ENCODE measurements around the gene LTO1.
"Not testable (repeated sequence)": the region's sequence is repeated elsewhere in the genome, so short reads cannot be mapped to it uniquely, and the experiment has no call there.

LTO1 gene

GRCh38 chr11:69627551-69627950, 47.6 kb downstream of the LTO1 start:
- Histone ChIP-seq H3K4me1 (ENCODE audit: control insufficient read depth, insufficient read depth, low read length, unreplicated experiment) (no peaks in the 10 kb centered on the region), H3K27me3 (ENCODE audit: insufficient read depth, low read length) (no peaks in the 10 kb centered on the region), H3K79me2 (ENCODE audit: control insufficient read depth, insufficient read depth, low read length, unreplicated experiment) (no peaks in the 10 kb centered on the region), H3K4me3 (ENCODE audit: low read depth, low read length) (no peak overlapping the region), H2AFZ (ENCODE audit: low read length, unreplicated experiment) (no peak overlapping the region), H3K36me3 (ENCODE audit: insufficient read depth, low read length) (no peaks in the 10 kb centered on the region), H3K27ac (ENCODE audit: low read depth, low read length) (no peak overlapping the region)

GRCh38 chr11:69625476-69625875, 49.7 kb downstream of the LTO1 start:
- Histone ChIP-seq H3K36me3 (ENCODE audit: insufficient read depth, low read length) (no peaks in the 10 kb centered on the region), H3K27me3 (ENCODE audit: insufficient read depth, low read length) (no peaks in the 10 kb centered on the region), H3K4me3 (ENCODE audit: low read depth, low read length) (no peak overlapping the region), H3K27ac (ENCODE audit: low read depth, low read length) (no peak overlapping the region), H3K4me1 (ENCODE audit: control insufficient read depth, insufficient read depth, low read length, unreplicated experiment) (no peaks in the 10 kb centered on the region), H2AFZ (ENCODE audit: low read length, unreplicated experiment) (no peak overlapping the region), H3K79me2 (ENCODE audit: control insufficient read depth, insufficient read depth, low read length, unreplicated experiment) (no peaks in the 10 kb centered on the region)

DNA sequence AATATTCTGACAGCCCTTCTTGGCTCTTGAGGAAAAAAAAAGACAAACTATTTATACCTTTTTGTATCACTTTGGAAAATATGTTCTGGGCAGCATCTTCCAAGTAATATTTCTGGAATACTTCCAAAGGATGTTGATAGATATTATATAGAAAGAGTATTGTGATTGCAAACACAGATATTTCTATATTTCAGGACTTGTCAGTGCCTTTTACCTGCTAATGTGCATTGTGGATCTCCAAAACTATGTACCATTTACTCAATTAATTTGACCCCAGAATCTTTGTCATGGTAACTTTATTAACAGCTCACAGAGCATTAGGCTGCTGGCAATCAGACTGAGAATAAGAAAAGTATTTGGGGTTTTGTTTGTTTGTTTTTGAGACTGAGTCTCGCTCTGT, 50.9 kb downstream of the LTO1 start:
- H3K27me3 ChIP-seq (ENCODE audit: insufficient read depth, low read length): no peaks in the 10 kb centered on the region
- no peak overlapping the region for H2AFZ ChIP-seq (ENCODE audit: low read length, unreplicated experiment)
- H3K4me3 ChIP-seq (ENCODE audit: low read depth, low read length): no peak overlapping the region
- H3K27ac ChIP-seq (ENCODE audit: low read depth, low read length): no peak overlapping the region
- no peaks in the 10 kb centered on the region for H3K4me1 ChIP-seq (ENCODE audit: control insufficient read depth, insufficient read depth, low read length, unreplicated experiment)
- H3K79me2 ChIP-seq (ENCODE audit: control insufficient read depth, insufficient read depth, low read length, unreplicated experiment): no peaks in the 10 kb centered on the region
- no peaks in the 10 kb centered on the region for H3K36me3 ChIP-seq (ENCODE audit: insufficient read depth, low read length)

GRCh38 chr11:69622097-69622681, 53.0 kb downstream of the LTO1 start:
- not testable (repeated sequence) for H3K27ac ChIP-seq (ENCODE audit: low read depth, low read length); H3K36me3 ChIP-seq (ENCODE audit: insufficient read depth, low read length); H3K27me3 ChIP-seq (ENCODE audit: insufficient read depth, low read length); H3K79me2 ChIP-seq (ENCODE audit: control insufficient read depth, insufficient read depth, low read length, unreplicated experiment); H2AFZ ChIP-seq (ENCODE audit: low read length, unreplicated experiment); H3K4me1 ChIP-seq (ENCODE audit: control insufficient read depth, insufficient read depth, low read length, unreplicated experiment); H3K4me3 ChIP-seq (ENCODE audit: low read depth, low read length)

GRCh38 chr11:69620683-69621290, 54.4 kb downstream of the LTO1 start:
- no peaks in the 10 kb centered on the region for H3K36me3 ChIP-seq (ENCODE audit: insufficient read depth, low read length)
- H3K27ac ChIP-seq (ENCODE audit: low read depth, low read length): no peak overlapping the region
- H3K79me2 ChIP-seq (ENCODE audit: control insufficient read depth, insufficient read depth, low read length, unreplicated experiment): no peaks in the 10 kb centered on the region
- H3K4me3 ChIP-seq (ENCODE audit: low read depth, low read length): no peak overlapping the region
- H3K27me3 ChIP-seq (ENCODE audit: insufficient read depth, low read length): no peaks in the 10 kb centered on the region
- H2AFZ ChIP-seq (ENCODE audit: low read length, unreplicated experiment): no peak overlapping the region
- H3K4me1 ChIP-seq (ENCODE audit: control insufficient read depth, insufficient read depth, low read length, unreplicated experiment): no peaks in the 10 kb centered on the region

DNA sequence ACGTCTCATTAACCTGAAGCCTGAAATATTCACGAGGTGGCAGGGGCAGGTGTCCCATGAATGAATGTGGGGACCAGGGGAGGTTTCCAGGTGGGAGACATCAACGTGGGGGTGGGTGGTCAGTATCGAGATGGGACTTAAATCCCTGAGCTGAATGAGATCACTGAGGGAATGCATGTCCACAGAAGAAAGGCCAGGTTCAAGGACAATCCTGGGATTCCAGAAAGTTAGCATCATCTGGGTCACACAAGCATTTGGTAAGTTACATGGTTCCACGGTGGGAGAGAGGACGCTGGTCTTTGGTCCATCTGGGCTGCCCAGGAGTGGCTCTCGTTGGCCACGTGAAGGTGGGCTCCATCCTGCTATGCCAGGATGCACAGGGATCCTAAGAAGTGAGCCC, 56.9 kb downstream of the LTO1 start:
- Histone ChIP-seq H3K27me3 (ENCODE audit: insufficient read depth, low read length) (no peaks in the 10 kb centered on the region), H3K27ac (ENCODE audit: low read depth, low read length) (no peak overlapping the region), H3K4me1 (ENCODE audit: control insufficient read depth, insufficient read depth, low read length, unreplicated experiment) (no peaks in the 10 kb centered on the region), H3K4me3 (ENCODE audit: low read depth, low read length) (no peak overlapping the region), H2AFZ (ENCODE audit: low read length, unreplicated experiment) (no peak overlapping the region), H3K79me2 (ENCODE audit: control insufficient read depth, insufficient read depth, low read length, unreplicated experiment) (no peaks in the 10 kb centered on the region), H3K36me3 (ENCODE audit: insufficient read depth, low read length) (no peaks in the 10 kb centered on the region)

DNA sequence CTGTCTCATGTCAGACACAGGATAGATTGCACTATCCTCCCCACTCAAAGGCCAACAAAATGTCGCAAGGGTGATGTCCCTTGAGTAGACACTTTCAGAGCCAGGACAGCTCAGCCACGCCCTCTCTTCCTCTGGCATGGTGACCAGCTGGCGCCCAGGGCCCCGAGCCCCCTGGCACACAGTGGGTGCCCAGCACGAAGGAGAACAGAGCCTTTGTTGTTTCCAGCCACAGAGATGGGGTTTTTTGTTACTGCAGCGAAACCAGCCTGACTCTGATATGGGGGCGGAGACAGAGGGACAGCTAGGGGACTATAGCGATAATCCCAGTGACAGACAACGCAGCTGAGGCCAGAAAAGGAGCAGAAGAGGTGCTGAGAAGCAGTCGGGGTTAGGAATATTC, 57.5 kb downstream of the LTO1 start:
- Histone ChIP-seq H3K36me3 (ENCODE audit: insufficient read depth, low read length) (no peaks in the 10 kb centered on the region), H3K27me3 (ENCODE audit: insufficient read depth, low read length) (no peaks in the 10 kb centered on the region), H3K79me2 (ENCODE audit: control insufficient read depth, insufficient read depth, low read length, unreplicated experiment) (no peaks in the 10 kb centered on the region), H3K4me3 (ENCODE audit: low read depth, low read length) (no peak overlapping the region), H3K4me1 (ENCODE audit: control insufficient read depth, insufficient read depth, low read length, unreplicated experiment) (no peaks in the 10 kb centered on the region), H3K27ac (ENCODE audit: low read depth, low read length) (no peak overlapping the region), H2AFZ (ENCODE audit: low read length, unreplicated experiment) (no peak overlapping the region)

DNA sequence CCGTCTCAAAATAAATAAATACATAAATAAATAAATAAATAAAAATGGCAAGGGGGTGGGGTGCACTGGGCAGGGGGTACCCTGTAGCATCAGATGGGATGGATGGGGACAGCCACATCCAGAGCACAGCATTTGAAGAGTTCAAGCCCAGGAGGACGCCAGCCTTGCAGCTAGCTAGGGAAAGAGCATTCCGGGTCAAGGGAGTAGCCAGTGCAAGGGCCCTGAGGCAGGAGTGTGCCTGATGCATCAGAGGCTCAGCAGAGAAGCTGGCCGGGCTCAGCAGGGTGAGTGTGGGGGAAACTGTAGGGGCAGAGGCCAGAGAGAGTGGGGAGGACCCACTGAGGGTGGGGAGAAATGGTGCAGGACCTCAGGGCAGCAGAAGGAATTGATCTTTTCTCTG, 57.9 kb downstream of the LTO1 start:
- H3K79me2 ChIP-seq (ENCODE audit: control insufficient read depth, insufficient read depth, low read length, unreplicated experiment): no peaks in the 10 kb centered on the region
- no peaks in the 10 kb centered on the region for H3K27me3 ChIP-seq (ENCODE audit: insufficient read depth, low read length)
- H3K4me1 ChIP-seq (ENCODE audit: control insufficient read depth, insufficient read depth, low read length, unreplicated experiment): no peaks in the 10 kb centered on the region
- H3K4me3 ChIP-seq (ENCODE audit: low read depth, low read length): no peak overlapping the region
- no peaks in the 10 kb centered on the region for H3K36me3 ChIP-seq (ENCODE audit: insufficient read depth, low read length)
- no peak overlapping the region for H3K27ac ChIP-seq (ENCODE audit: low read depth, low read length)
- H2AFZ ChIP-seq (ENCODE audit: low read length, unreplicated experiment): no peak overlapping the region
